SJCRH30 (cell line): ENCODE measurements around the gene PLEKHA3. TPM values are rescaled to one million over a fixed set of nuclear protein-coding genes. Genes with fewer than 3 reads are reported as not detected.
A peak's percentile ranks its signal among the peaks of the same experiment; 100 is the strongest.
"Not testable (repeated sequence)": the region's sequence is repeated elsewhere in the genome, so short reads cannot be mapped to it uniquely, and the experiment has no call there.

ENCODE experiments used
- DNase-seq, 2 experiments: peaks; one replicate each; pipeline ENCODE4 v3.0.0-alpha.2; 2015 to 2020
- H3K27ac ChIP-seq: fragments of 250-450 bp; sonication (Bioruptor Pico); 2 replicates; pipeline ENCODE4 v1.5.1; 2020; ENCODE audit warnings: mild to moderate bottlenecking, moderate library complexity
- H3K27me3 ChIP-seq: fragments of 250-450 bp; sonication (Bioruptor Pico); 2 replicates; pipeline ENCODE4 v1.5.1; 2020; ENCODE audit warnings: mild to moderate bottlenecking, moderate library complexity
- H3K36me3 ChIP-seq: fragments of 250-450 bp; sonication (Bioruptor Pico); 2 replicates; pipeline ENCODE4 v1.5.1; 2020; ENCODE audit warnings: mild to moderate bottlenecking, moderate library complexity
- H3K4me1 ChIP-seq: fragments of 250-450 bp; sonication (Bioruptor Pico); 2 replicates; pipeline ENCODE4 v1.5.1; 2020; ENCODE audit warnings: mild to moderate bottlenecking, moderate library complexity
- H3K4me3 ChIP-seq: fragments of 250-450 bp; sonication (Bioruptor Pico); 2 replicates; pipeline ENCODE4 v1.5.1; 2020; ENCODE audit warnings: mild to moderate bottlenecking, moderate library complexity
- H3K9me3 ChIP-seq: fragments of 250-450 bp; sonication (Bioruptor Pico); replicated peaks from 2 replicates; pipeline ENCODE4 v1.5.1; 2020; ENCODE audit warnings: mild to moderate bottlenecking, moderate library complexity
- total RNA-seq: library from RNA; depleted of rRNA; stranded (reverse); fragments of >200 nt; shearing (Covaris generic); gene quantifications from 2 replicates; pipeline ENCODE4 v1.2.3, GENCODE V29; 2014; rRNA removed

The PLEKHA3 gene
- 12.3 and 15.1 TPM in 2 replicates for total RNA-seq

GRCh38 chr2:178480227-178481181, at the start of gene PLEKHA3:
TSS of gene PLEKHA3 (plus strand) at chr2:178480457. CDS start at chr2:178480870, 413 bp downstream.
- no peaks in the 10 kb centered on the region for H3K27me3 ChIP-seq
- peak within 1 kb of the TSS; percentile 82 for H3K4me3 ChIP-seq
- DNase-seq, result peak; percentile 98
- H3K9me3 ChIP-seq, result no peaks in the 10 kb centered on the region
- peaks cover 3% of the 10 kb centered on the region; the same call in 1 of the 2 replicates for H3K36me3 ChIP-seq
- peak within 1 kb of the TSS; percentile 63 for H3K27ac ChIP-seq
- no peaks in the 10 kb centered on the region; the same call in 1 of the 2 replicates for H3K4me1 ChIP-seq

DNA sequence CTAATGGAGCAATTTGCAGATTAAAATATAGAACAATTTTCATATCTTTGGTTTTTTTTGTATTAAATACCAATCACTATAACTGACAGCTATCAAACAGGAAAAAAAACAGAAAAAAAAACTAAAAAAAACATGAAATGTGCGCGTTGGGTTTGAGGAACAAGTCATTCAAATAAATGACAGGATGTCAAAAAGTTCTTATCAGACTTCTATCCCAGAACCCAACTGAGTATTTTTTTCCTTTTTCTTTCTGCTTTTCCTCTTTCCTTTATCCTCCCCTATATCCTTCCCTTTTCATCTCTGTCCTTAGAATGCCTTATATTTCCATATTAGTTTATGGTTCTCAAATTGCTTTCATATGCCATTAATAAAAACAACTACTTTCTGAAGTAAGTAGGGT, 43.6 kb upstream of the PLEKHA3 start:
- Histone ChIP-seq H3K27me3 (no peaks in the 10 kb centered on the region), H3K36me3 (peaks cover 93% of the 10 kb centered on the region), H3K9me3 (no peaks in the 10 kb centered on the region), H3K27ac (no peak overlapping the region), H3K4me3 (no peak overlapping the region), H3K4me1 (no peaks in the 10 kb centered on the region)
- no peak for DNase-seq

- no peaks in the 10 kb centered on the region for H3K4me1 ChIP-seq
- DNase-seq, result no peak
- H3K36me3 ChIP-seq, result peaks cover 95% of the 10 kb centered on the region
- H3K4me3 ChIP-seq, result no peak overlapping the region
- H3K27me3 ChIP-seq, result no peaks in the 10 kb centered on the region
- no peaks in the 10 kb centered on the region for H3K9me3 ChIP-seq
- no peak overlapping the region for H3K27ac ChIP-seq
Measured at GRCh38 chr2:178441426-178441825, 38.8 kb upstream of the PLEKHA3 start.

DNA sequence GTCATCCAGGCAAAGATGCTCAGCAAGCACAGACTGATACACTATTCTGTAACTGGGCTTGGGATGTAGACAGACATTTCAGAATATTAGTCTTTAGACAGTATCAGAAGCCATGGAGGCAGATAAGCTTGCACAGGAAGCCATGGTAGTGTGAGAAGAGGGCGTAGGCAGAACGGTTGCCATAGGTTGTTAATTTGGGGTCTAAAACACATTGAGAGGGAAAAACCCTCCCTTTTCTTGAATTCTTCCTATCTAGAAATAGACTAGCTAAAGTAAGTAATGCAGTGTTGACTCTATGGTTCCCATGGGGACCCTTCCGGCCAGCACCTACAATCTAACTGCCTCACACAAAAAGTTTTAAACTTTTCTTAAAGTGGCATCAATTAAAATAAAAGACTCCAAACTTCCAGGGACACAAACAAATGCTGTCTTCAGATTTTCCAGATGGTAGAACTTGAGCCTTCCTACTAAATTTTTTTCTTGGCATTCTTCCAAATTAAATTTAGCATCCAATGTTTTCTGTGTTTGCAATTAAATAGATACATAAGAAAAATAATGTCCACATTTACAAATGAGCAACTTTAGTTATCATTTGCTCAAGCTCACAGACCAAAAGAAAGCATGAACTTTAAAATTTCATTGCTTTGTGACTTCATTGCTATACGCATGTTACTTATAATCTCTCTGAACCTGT, 31.1 kb upstream of the PLEKHA3 start:
- DNase-seq, result no peak
- peak overlapping the region; percentile 94 for H3K4me3 ChIP-seq
- H3K9me3 ChIP-seq, result no peaks in the 10 kb centered on the region
- peaks cover 41% of the 10 kb centered on the region for H3K36me3 ChIP-seq
- H3K27me3 ChIP-seq, result no peaks in the 10 kb centered on the region
- H3K4me1 ChIP-seq, result no peaks in the 10 kb centered on the region
- H3K27ac ChIP-seq, result no peak overlapping the region; the same call in 1 of the 2 replicates

- Histone ChIP-seq H3K9me3 (no peaks in the 10 kb centered on the region), H3K36me3 (peaks cover 33% of the 10 kb centered on the region), H3K27me3 (no peaks in the 10 kb centered on the region), H3K4me1 (no peaks in the 10 kb centered on the region), H3K4me3 (peak overlapping the region; percentile 94), H3K27ac (peak overlapping the region; percentile 97)
- peak in 1 of 2 experiments; percentile 34 for DNase-seq
Measured at GRCh38 chr2:178449700-178450523, 30.3 kb upstream of the PLEKHA3 start.

DNA sequence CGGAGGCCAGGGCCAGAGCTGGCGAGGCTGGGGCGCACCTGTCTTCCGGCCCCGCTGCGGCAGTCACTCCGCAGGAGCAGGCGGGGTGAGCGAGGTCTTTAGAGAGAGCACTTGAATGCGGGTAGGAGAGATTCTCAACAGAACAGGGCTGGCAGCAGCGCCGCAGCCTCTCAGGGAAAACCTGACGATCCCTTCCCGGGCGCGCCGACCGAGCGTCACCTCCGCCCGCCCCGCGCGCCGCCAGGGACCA, 29.8 kb upstream of the PLEKHA3 start:
- Histone ChIP-seq H3K27ac (peak overlapping the region; percentile 97), H3K9me3 (no peaks in the 10 kb centered on the region), H3K4me3 (peak overlapping the region; percentile 94), H3K4me1 (no peaks in the 10 kb centered on the region), H3K27me3 (no peaks in the 10 kb centered on the region), H3K36me3 (peaks cover 29% of the 10 kb centered on the region)
- DNase-seq, result peak; percentile 87 to 90

GRCh38 chr2:178450774-178451525, 29.3 kb upstream of the PLEKHA3 start, which contains the start of the genes PJVK and PRKRA:
TSS of gene PJVK (plus strand) at chr2:178451378. CDS start at chr2:178453410, 2,032 bp downstream.
TSS of gene PRKRA (minus strand) at chr2:178451175. CDS start at chr2:178451030, 145 bp downstream.
- peak; percentile 97 for DNase-seq
- Histone ChIP-seq H3K27me3 (no peaks in the 10 kb centered on the region), H3K9me3 (no peaks in the 10 kb centered on the region), H3K36me3 (peaks cover 24% of the 10 kb centered on the region), H3K4me3 (peak within 1 kb of the TSS; percentile 94), H3K27ac (peak within 1 kb of the TSS; percentile 97), H3K4me1 (no peaks in the 10 kb centered on the region)

DNA sequence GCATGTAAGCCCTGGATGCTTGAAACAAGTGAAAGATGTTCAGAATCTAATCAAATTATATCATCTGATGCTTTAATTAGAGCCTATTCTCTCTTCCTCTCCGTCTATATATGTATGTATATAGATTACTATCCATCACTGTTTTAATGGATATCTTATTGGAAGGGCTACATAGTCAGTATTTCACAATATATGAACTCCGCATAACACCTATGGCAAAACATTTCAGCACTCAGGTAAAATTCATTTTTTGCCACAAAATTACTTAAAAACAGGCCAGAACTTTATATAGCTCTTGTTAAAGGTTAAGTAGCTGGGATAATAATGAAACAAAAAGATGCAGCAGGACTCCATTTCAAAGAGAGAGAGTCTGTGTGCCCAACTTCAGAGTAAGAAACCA, 27.9 kb upstream of the PLEKHA3 start:
- DNase-seq, result no peak
- no peak overlapping the region; the same call in 1 of the 2 replicates for H3K27ac ChIP-seq
- H3K4me3 ChIP-seq, result peak overlapping the region; percentile 94
- no peaks in the 10 kb centered on the region for H3K4me1 ChIP-seq
- peaks cover 12% of the 10 kb centered on the region for H3K36me3 ChIP-seq
- no peaks in the 10 kb centered on the region for H3K27me3 ChIP-seq
- no peaks in the 10 kb centered on the region for H3K9me3 ChIP-seq

- Histone ChIP-seq H3K27me3 (no peaks in the 10 kb centered on the region), H3K4me1 (no peaks in the 10 kb centered on the region), H3K36me3 (peaks cover 9% of the 10 kb centered on the region), H3K27ac (no peak overlapping the region), H3K4me3 (no peak overlapping the region), H3K9me3 (no peaks in the 10 kb centered on the region)
- DNase-seq, result peak in 1 of 2 experiments; percentile 16
Measured at GRCh38 chr2:178452870-178453269, 27.4 kb upstream of the PLEKHA3 start.

- H3K4me3 ChIP-seq, result no peak overlapping the region
- H3K36me3 ChIP-seq, result no peaks in the 10 kb centered on the region
- peak in 1 of 2 experiments; percentile 30 for DNase-seq
- H3K4me1 ChIP-seq, result no peaks in the 10 kb centered on the region
- no peaks in the 10 kb centered on the region for H3K27me3 ChIP-seq
- H3K27ac ChIP-seq, result peak overlapping the region; percentile 35
- no peaks in the 10 kb centered on the region for H3K9me3 ChIP-seq
Measured at GRCh38 chr2:178455947-178456346, 24.3 kb upstream of the PLEKHA3 start.

DNA sequence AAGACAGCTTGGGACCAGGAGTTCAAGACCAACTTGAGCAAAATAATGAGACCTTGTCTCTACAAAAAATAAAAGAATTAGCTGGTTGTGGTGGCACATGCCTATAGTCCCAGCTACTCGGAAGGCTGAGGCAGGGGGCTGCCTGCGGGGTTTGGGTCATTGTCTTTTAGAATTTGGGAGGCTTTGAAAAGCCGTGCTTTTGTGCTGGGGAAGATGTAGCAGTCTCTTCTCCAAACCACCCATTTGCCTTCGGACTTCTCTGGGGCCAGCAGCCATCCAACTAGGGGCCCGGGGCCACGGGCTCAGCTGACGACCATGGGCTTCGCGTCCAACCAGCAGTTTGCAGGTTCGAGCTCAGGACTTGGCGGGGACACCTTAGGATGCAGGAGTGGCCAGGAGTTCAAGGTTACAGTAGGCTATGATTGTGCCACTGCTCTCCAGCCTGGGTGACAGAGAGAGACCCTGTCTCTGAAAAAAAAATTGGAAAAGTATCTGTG, 22.8 kb upstream of the PLEKHA3 start:
- Histone ChIP-seq H3K36me3 (no peaks in the 10 kb centered on the region), H3K4me1 (no peaks in the 10 kb centered on the region), H3K27me3 (no peaks in the 10 kb centered on the region), H3K27ac (no peak overlapping the region), H3K9me3 (no peaks in the 10 kb centered on the region), H3K4me3 (no peak overlapping the region)
- no peak for DNase-seq

DNA sequence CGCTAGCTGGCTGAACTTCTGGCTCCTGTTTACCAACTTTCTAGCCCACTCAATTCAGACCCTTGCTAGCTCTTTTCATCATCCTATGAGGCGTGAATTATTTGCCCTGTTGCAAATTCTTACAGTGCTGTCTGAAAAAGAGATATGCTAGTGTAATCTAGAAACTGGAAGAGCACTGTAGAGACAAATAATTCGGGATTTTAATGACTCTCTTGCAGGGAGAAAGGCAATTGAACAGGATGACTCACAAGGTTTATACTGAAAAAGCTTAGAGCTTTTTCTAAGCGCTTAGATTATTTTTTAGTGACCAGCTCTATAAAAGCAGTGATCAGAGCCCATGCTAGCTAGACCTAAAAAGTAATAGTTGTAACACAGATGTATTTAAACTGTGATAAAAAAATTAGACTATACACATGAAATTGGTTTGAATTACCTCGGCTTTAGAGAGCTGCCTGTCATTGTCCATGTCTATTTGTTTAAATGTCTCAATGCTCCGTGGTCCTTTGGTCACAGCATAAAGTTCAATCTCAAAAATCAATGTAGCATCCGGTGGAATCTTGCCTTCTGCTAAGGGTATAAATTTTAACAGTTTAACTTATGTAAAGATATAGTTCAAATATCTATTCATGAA, 10.9 kb upstream of the PLEKHA3 start:
- H3K9me3 ChIP-seq, result no peaks in the 10 kb centered on the region
- H3K27me3 ChIP-seq, result no peaks in the 10 kb centered on the region
- H3K27ac ChIP-seq, result no peak overlapping the region
- H3K4me1 ChIP-seq, result no peaks in the 10 kb centered on the region
- peaks cover 24% of the 10 kb centered on the region for H3K36me3 ChIP-seq
- no peak overlapping the region for H3K4me3 ChIP-seq
- no peak for DNase-seq

- not testable (repeated sequence) for H3K27me3 ChIP-seq
Measured at GRCh38 chr2:178471313-178471712, 8.9 kb upstream of the PLEKHA3 start.

More at GRCh38 chr2:178471313-178471712, 8.9 kb upstream of the PLEKHA3 start:
- H3K9me3 ChIP-seq, H3K4me1 ChIP-seq, H3K27ac ChIP-seq, DNase-seq, H3K4me3 ChIP-seq: not testable (repeated sequence)
- peaks cover 19% of the 10 kb centered on the region for H3K36me3 ChIP-seq
